GM21619 (cell line): ENCODE measurements around the gene ERGIC3.

Source experiments
- ATAC-seq: cut with Tn5 transposase; IDR thresholded peaks from one replicate; pipeline ENCODE4 v1.9.1; 2021; ENCODE audit not compliant: unreplicated experiment

ERGIC3 gene

DNA sequence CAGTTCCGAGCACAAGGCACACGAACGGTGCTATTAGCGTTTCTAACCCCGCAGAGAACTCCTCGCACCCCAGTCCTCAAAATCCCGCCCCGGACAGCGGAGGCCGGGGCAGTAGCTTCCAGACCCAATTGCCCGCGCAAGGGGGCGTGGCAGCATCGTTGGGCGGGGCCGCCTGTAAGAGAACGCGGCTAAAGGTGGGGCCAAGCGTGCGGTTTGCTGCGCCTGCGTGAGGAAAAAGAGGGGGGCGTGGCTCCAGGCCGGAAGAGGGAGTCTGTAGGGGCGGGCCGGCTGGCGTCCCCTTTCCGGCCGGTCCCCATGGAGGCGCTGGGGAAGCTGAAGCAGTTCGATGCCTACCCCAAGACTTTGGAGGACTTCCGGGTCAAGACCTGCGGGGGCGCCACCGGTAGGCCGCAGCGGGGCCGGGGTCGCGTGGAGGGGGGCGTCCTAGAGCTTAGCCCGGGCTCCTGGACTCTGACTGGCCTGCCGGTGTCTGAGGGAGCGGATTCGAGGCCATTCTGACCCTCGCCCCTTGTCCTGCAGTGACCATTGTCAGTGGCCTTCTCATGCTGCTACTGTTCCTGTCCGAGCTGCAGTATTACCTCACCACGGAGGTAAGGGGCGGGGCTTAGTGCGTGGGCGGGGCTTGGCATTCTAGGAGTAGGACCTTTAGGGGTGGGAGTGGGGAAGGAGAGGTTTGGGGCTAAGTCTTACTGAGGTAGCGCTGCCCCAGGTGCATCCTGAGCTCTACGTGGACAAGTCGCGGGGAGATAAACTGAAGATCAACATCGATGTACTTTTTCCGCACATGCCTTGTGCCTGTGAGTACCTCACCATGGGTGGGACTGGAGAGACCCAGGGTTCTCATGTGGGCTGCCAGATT is at the start of gene ERGIC3:
ERGIC3 (plus strand) TSS at position 296 of the 880 bp plus-strand sequence; CDS start at position 316, 20 bp downstream.
- peak; percentile 86 for ATAC-seq

DNA sequence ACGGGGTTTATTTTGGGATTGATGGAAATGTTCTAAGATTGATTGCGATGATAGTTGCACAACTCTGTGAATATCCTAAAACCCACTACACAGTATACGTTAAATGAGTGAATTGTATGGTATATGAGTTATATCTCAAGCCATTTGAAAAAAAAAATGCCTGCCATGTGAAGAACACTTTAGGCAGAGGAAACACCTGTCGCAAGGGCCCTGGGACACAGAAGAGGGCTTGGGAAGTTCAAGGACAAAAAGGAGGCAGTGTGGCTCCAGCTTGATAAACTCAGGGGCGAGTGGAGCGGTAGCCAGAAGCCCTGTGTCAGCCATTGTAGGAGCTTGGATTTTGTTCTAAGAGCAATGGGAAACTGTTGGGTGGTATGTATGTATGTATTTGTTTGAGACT is 49.5 kb upstream of the ERGIC3 start:
- ATAC-seq: no peak

DNA sequence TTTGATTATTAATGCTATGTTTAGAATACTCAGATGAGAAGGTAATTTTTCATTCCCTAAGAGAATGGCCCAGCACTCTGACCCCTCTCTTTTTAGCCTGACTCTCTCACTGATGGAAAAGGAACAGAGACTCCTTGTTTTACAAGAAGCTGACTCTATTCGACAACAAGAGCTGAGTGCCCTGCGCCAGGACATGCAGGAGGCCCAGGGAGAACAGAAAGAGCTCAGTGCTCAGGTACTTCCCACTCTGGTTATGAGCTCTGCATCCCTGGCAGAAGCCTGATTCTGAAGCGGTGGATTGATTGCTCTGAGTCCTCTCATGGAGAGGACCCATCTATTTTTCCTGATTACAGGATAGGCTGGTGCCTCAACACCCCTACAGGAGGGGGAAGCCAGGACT is 45.4 kb upstream of the ERGIC3 start:
- no peak for ATAC-seq

GRCh38 chr20:35497320-35497719 is 44.6 kb upstream of the ERGIC3 start:
- no peak for ATAC-seq

DNA sequence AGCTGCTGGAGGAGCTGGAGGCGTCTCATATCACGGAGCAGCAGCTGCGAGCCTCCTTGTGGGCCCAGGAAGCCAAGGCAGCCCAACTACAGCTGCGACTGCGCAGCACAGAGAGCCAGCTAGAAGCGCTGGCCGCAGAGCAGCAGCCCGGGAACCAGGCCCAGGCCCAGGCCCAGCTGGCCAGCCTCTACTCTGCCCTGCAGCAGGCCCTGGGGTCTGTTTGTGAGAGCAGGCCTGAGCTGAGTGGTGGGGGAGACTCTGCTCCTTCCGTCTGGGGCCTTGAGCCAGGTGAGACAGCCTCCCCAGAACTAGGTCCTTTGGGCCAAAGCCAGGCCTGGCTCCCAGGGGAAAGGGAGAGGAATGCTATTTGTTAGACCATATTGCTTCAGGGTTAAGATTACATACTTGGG is 44.1 kb upstream of the ERGIC3 start:
- ATAC-seq: no peak

DNA sequence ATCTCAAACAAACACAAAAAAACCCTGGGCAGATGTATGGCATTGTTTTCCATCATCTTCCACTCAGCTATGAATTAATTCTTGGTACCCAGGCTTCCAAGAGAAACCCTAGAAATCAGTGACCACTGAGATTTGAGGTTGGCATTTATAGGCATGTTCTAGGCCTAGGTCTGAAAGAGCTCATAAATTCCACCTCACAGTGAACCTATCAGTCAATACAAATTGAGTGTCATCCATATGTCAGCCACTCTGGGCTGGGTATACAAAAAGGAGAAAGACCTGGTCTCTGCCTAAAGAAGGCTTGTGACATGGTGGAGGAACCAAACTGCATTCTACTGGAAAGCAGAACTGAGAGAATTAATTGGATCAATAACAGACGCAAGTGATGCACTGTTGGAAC is 42.6 kb upstream of the ERGIC3 start:
- no peak for ATAC-seq

GRCh38 chr20:35502352-35502751 is 39.5 kb upstream of the ERGIC3 start:
- ATAC-seq: no peak

DNA sequence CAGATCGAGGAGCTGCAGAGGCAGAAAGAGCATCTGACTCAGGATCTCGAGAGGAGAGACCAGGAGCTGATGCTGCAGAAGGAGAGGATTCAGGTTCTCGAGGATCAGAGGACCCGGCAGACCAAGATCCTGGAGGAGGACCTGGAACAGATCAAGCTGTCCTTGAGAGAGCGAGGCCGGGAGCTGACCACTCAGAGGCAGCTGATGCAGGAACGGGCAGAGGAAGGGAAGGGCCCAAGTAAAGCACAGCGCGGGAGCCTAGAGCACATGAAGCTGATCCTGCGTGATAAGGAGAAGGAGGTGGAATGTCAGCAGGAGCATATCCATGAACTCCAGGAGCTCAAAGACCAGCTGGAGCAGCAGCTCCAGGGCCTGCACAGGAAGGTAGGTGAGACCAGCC is 38.6 kb upstream of the ERGIC3 start:
- no peak for ATAC-seq

- no peak for ATAC-seq
Measured at GRCh38 chr20:35503841-35504561, 37.9 kb upstream of the ERGIC3 start.

- no peak for ATAC-seq
Measured at GRCh38 chr20:35504751-35505150, 37.1 kb upstream of the ERGIC3 start.

DNA sequence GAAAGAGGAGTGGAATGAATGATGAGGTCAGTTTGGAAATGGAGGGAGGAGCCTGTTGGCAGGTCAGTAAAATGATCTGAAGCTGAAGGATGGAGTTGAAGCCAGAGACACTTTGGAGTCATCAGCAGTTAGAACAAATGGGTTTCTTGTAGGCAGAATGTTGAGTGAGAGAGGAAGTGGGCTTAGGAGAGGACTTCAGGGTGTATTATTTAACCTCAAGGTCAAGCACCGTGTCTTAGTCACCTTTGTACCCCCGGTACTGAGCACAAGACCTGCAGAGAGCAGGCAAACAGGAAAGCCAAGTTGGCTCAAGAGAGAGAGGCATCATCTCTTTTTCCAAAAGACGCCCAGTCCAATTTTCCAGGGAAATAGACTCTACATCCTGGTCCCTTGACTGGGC is 35.7 kb upstream of the ERGIC3 start:
- ATAC-seq: no peak

DNA sequence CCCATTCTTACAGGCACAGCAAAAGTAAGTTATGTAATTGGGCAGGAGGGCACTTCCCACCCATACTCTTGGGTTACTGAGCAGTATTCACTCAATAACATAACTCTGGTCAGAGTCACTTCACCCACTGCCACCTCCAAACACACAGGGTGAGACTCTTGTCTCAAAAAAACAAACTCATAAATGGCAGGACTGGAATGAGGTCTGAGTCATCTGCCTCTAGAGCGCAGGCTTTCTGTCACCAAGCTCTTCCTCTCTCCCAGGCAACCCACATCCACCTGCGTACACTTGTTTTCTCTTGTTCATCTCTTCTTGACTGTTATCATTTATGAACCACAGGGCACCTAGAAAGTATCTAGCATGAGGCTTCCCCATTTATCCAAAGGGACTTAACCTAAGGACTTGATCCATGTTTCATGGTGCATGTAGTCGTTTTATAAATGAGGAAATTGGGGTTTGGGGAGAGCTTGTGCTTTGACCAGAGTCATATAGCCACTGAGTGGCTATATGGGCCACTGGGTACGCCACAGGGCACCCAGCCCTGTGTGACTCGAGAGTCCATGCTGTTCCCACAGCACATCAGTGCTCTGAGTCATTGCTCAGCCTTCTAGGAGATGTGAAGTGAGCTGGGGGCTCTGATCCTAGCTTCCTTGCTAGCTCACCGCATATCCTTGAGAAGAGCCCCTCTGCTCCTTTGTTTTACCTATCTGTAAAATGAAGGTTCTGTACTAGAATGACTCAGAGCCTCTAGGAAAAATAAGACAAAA is 34.8 kb upstream of the ERGIC3 start:
- ATAC-seq: no peak

DNA sequence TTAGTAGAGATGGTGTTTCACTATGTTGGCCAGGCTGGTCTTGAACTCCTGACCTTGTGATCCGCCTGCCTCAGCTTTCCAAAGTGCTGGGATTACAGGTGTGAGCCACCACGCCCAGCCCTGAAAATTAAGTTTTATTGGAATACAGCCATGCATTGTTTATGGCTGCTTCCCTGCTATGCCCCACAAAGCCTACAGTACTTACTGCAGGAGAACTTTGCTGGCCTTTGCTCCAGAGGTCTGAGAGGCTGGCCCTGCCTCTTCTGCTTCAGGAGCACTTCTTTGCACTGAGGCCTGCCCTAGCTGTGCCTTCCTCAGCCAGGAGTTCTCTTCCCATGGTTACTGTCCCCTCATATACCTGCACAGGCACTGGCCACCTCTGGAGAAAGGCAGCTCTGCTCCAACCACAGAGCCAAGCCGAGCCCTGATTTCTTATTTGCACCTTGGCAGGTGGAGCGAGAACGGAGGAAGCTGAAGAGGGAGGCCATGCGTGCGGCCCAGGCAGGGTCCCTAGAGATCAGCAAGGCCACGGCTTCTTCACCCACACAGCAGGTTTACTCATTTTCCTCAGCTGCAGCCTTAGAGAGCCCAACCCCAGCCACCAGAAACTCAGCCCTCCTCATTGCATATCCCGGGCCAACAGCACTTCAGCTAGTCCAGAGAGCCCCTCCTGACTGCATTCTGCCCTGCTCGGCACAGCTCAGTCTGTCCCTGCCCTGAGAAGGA is 33.2 kb upstream of the ERGIC3 start:
- no peak for ATAC-seq

GRCh38 chr20:35510951-35511735 is 30.7 kb upstream of the ERGIC3 start:
- no peak for ATAC-seq

DNA sequence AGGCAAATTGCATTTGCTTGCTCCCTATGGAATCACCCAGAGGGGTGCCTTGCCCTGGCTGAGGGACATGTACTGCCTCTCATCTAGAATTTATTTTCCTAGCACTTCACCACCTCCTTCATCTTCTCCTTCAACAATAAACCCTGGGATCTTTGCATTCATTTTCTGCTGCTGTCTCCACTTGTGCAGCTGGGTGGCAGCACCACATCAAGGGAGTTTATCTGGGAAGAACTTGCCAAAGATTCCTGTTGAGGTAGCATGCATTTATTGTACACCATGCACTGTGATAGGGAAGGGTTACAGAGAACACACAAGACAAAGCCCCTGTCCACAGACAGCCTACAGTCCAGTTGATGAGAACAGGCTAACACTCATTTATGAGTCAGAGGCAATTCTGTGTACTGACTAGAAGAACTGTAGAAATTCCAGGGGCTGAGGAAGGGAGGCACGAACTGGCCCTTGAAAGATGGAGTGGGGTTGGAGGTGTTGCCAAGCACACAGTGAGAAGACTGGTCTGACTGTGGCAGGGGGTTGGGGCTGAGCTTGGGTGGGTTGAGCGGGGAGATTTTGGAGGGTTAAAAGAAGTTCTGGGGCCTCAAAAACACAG is 30.0 kb upstream of the ERGIC3 start:
- ATAC-seq: no peak

DNA sequence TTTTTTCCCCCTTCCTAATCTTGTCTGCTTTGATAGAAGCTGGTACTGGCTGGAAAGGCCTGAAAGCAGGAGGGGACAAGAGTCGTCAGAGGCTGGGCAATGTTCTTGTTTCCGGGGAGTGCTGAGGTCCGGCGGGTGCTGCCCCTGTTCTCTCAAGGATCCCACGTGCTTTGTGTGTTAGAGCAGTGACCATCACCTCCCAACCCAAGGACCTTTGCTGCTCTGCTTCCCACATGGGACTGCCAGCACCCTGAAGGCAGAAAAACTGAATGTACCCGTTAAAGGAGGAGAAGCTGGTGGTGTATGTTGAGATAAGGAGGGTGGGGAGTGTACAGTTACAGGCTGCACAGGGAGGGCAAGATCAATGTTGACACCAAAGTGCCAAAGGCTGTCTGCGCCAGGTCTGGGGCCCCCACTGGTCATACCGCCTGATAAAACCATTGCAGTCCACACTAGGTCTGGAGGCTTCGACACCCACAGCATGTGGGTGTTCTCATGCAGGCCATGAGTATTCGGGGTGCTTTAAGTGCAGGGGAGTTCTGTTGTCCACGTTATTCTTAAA is 27.4 kb upstream of the ERGIC3 start:
- no peak for ATAC-seq

- ATAC-seq: no peak
Measured at GRCh38 chr20:35515341-35515740, 26.5 kb upstream of the ERGIC3 start.

DNA sequence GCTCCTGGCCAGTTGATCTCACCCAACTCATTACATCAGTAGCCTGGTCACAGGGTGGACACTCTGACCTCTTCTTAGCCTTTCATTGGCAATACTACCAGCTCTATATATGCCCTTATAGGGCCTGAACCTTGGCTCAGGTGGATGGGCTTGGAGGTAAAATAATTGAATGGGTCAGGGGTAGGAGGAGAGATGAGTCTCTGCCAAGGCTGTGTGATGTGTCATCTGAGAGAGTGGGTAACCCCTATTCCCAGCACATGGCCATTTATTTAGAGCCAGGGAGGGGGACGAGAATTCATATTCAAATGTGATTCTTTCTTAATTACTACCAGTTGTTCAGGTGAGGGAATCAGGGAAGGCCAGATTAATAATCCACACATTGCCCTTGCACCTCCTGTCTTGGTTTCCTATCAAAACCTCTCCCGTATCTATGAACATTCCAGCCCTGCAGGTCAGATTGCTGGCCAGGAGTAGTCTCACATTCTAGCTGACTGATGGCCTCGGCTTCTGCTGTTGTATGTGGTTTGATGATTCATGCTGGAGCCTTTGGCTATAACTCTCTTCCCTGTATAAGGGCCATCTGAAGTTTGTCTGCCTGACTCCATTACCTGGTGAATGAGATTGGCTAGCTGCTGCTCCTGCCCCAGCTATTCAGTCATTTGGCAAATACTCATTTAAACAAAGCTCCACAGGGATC is 25.8 kb upstream of the ERGIC3 start:
- no peak for ATAC-seq

GRCh38 chr20:35517125-35517524 is 24.8 kb upstream of the ERGIC3 start:
- no peak for ATAC-seq
